ENCODE results near the gene PCGF1. TPM values are rescaled to one million over a fixed set of nuclear protein-coding genes. Genes with fewer than 3 reads are reported as not detected.

PCGF1 gene
- total and polyA plus RNA-seq, 2 of the 13 experiments (the other 11 are each of a cell fraction or from before 2014, with no cell fraction given), result 20.4 to 22.6 TPM

GRCh38 chr2:74512744-74513604 is 5.5 kb upstream of the PCGF1 start (continued):
- TF ChIP-seq, protein P1, sequence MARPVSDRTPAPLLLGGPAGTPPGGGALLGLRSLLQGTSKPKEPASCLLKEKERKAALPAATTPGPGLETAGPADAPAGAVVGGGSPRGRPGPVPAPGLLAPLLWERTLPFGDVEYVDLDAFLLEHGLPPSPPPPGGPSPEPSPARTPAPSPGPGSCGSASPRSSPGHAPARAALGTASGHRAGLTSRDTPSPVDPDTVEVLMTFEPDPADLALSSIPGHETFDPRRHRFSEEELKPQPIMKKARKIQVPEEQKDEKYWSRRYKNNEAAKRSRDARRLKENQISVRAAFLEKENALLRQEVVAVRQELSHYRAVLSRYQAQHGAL (CRISPR knock-in tag; IDR thresholded peaks at IDR 0.05; ENCODE audit: not compliant biosample characterization), result no peak
- no peak; the same call in 1 of the 2 replicates for TF ChIP-seq ZBTB38 (CRISPR knock-in tag; IDR thresholded peaks at IDR 0.05)
- TF ChIP-seq, protein P2, sequence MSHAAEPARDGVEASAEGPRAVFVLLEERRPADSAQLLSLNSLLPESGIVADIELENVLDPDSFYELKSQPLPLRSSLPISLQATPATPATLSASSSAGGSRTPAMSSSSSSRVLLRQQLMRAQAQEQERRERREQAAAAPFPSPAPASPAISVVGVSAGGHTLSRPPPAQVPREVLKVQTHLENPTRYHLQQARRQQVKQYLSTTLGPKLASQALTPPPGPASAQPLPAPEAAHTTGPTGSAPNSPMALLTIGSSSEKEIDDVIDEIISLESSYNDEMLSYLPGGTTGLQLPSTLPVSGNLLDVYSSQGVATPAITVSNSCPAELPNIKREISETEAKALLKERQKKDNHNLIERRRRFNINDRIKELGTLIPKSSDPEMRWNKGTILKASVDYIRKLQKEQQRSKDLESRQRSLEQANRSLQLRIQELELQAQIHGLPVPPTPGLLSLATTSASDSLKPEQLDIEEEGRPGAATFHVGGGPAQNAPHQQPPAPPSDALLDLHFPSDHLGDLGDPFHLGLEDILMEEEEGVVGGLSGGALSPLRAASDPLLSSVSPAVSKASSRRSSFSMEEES (CRISPR knock-in tag; IDR thresholded peaks at IDR 0.05), result peak; percentile 35; the same call in 1 of the 2 replicates
- no peak for TF ChIP-seq RBM22 (optimal IDR thresholded peaks at IDR 0.05; ENCODE audit: low read length)

DNA sequence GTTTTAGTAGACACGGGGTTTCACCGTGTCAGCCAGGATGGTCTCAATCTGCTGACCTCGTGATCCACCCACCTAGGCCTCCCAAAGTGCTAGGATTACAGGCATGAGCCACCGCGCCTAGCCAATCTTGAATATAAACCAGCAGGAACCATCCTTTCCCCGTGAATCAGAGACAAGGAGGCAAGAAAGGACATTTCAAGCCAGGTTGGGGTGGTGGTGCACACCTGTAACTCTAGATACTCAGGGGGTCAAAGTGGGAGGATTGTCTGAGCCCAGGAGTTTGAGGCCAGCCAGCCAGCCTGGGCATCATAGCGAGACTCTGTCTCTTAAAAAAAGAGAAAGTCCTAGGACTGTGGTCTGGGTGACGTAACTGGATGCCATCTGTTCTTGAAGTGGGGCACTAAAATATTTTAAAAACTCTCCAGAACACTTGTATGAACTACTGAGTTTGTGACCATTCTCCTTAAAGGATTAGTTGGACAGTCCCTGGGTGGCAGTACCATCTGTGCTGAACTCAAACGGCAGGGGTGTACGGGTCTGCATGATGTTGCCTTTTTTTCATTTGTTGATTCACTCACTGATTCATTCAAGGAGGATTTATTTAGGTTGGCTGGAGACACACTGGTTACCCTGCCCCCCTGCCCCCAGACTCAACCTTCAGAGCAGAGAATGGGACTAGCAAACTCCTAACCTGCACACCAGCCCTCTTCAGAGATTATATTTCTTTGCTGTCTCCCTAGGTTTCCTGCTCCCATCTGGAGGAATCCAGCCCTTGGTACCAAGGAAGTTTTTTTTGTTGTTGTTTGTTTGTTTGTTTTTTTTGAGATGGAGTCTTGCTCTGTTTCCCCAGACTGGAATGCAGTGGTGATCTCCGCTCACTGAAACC is 3.9 kb upstream of the PCGF1 start:
- DNase-seq (ENCODE audit: low spot score) (no peak), ATAC-seq (no peak), FAIRE-seq (no peak)
- Histone ChIP-seq H3K27me3 (ENCODE audit: control insufficient read depth in 1 of 2, insufficient read depth in 2 of 2, low read length in 2 of 2) (no peaks in the 10 kb centered on the region; a peak in 1 of 5 replicates), H3K9me3 (ENCODE audit: low read length) (no peaks in the 10 kb centered on the region), H4K20me1 (ENCODE audit: insufficient read depth, low read length) (no peaks in the 10 kb centered on the region), H3K79me2 (ENCODE audit: insufficient read depth, low read length) (peaks cover 8% of the 10 kb centered on the region), H3K4me3 (replicated peaks in 1 of 3; ENCODE audit: insufficient read depth in 1 of 3, low read depth in 2 of 3, low read length in 3 of 3) (no peak overlapping the region; a peak in 1 of 6 replicates), H3K4me1 (ENCODE audit: insufficient read depth, low read length) (peaks cover 61% of the 10 kb centered on the region), H3K36me3 (replicated peaks in 1 of 2; ENCODE audit: control insufficient read depth in 1 of 2, insufficient read depth in 2 of 2, low read length in 2 of 2) (no peaks in the 10 kb centered on the region; a peak in 1 of 5 replicates), H3K27ac (ENCODE audit: extremely low read length, insufficient read depth, low read length) (no peak overlapping the region), H3K4me2 (ENCODE audit: low read depth, low read length) (0 out of 2 replicates have a peak overlapping the region, but pooled peaks have one; percentile 0), H3K9ac (ENCODE audit: insufficient read depth, low read depth, low read length) (no peak overlapping the region), H2AFZ (ENCODE audit: low read length) (no peak overlapping the region)
- in situ Hi-C loops (cut with HindIII; ENCODE audit: extremely low pct_ligation_motif_present, low pct_unique_long_range_greater_than_20kb), result no loop called here
- WGBS (ENCODE audit: low lambda C conversion rate), result 51% methylated on average over 11 of the region's 11 CpGs
- BruUV-seq (replicated peaks), result no TSS peak
- CTCF ChIA-PET (ENCODE audit: low intra/inter-chr PET ratio, low total read pairs), result no interaction called here
- intact Hi-C loops (cut with micrococcal nuclease; ENCODE audit: unreplicated experiment), result no loop called here
- POLR2A ChIA-PET, result interaction anchor here (0.6 to 16.5 kb wide), 10 partner anchors 9 to 312 kb away, joined by 3 to 795 read pairs (median 8); partner anchors contain the start of genes AUP1, CCDC142, DQX1 and HTRA2
- no peak for TF ChIP-seq ETV6 (CRISPR knock-in tag; conservative IDR thresholded peaks at IDR 0.05)
- TF ChIP-seq AGO1 (IDR thresholded peaks at IDR 0.05; ENCODE audit: low read depth, low read length, poor library complexity, severe bottlenecking), result no peak
- no peak for TF ChIP-seq GTF2F1 (IDR thresholded peaks at IDR 0.05; ENCODE audit: low read length)
- no peak for TF ChIP-seq ZNF253 (CRISPR knock-in tag; IDR thresholded peaks at IDR 0.05; ENCODE audit: borderline replicate concordance)
- TF ChIP-seq AGO2 (optimal IDR thresholded peaks at IDR 0.05; ENCODE audit: low read depth, low read length), result no peak
- TF ChIP-seq AKAP8 (CRISPR knock-in tag; IDR thresholded peaks at IDR 0.05), result peak; percentile 25; the same call in 1 of the 2 replicates
- peak; percentile 68; the same call in 1 of the 2 replicates for TF ChIP-seq ZC3H13 (CRISPR knock-in tag; IDR thresholded peaks at IDR 0.05)
- 0 out of 2 replicates have a peak, but pooled peaks have one; percentile 47 for TF ChIP-seq GZF1 (CRISPR knock-in tag; IDR thresholded peaks at IDR 0.05)
- TF ChIP-seq CBX2 (IDR thresholded peaks at IDR 0.05; ENCODE audit: low read depth, low read length), result no peak
- TF ChIP-seq CBX2 (CRISPR knock-in tag; IDR thresholded peaks at IDR 0.05; ENCODE audit: low read depth), result no peak
- TF ChIP-seq, protein P3, sequence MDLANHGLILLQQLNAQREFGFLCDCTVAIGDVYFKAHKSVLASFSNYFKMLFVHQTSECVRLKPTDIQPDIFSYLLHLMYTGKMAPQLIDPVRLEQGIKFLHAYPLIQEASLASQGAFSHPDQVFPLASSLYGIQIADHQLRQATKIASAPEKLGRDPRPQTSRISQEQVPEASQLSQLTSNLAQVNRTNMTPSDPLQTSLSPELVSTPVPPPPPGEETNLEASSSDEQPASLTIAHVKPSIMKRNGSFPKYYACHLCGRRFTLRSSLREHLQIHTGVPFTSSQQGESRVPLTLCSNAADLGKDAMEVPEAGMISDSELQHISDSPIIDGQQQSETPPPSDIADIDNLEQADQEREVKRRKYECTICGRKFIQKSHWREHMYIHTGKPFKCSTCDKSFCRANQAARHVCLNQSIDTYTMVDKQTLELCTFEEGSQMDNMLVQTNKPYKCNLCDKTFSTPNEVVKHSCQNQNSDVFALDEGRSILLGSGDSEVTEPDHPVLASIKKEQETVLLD (CRISPR knock-in tag; IDR thresholded peaks at IDR 0.05; ENCODE audit: low read depth), result no peak
- TF ChIP-seq KDM3A (CRISPR knock-in tag; IDR thresholded peaks at IDR 0.05; ENCODE audit: low read depth), result no peak
